Trophoblast cell (in vitro differentiated cells and primary cell): ENCODE measurements around the gene SRGAP3.
A peak's percentile ranks its signal among the peaks of the same experiment; 100 is the strongest.

ENCODE experiments used
- DNase-seq, 2 donors: peaks; one replicate each; pipeline ENCODE4 v3.0.0-alpha.2; 2016
- H2AFZ ChIP-seq: 2 replicates; pipeline ENCODE4 v1.6.1; 2013; ENCODE audit warnings: low read length, moderate library complexity, mild to moderate bottlenecking; ENCODE audit not compliant: insufficient read depth, poor library complexity
- H2AK5ac ChIP-seq: 2 replicates; pipeline ENCODE4 v1.6.1; 2013; ENCODE audit warnings: mild to moderate bottlenecking, low read length
- H2BK120ac ChIP-seq: 2 replicates; pipeline ENCODE4 v1.6.1; 2013; ENCODE audit warnings: low read length, mild to moderate bottlenecking, moderate library complexity; ENCODE audit not compliant: insufficient read depth, poor library complexity
- H2BK12ac ChIP-seq: 2 replicates; pipeline ENCODE4 v1.6.1; 2013; ENCODE audit warnings: mild to moderate bottlenecking, low read length, moderate library complexity
- H2BK5ac ChIP-seq: 2 replicates; pipeline ENCODE4 v1.6.1; 2013; ENCODE audit warnings: low read length, low read depth, moderate library complexity, mild to moderate bottlenecking; ENCODE audit not compliant: poor library complexity
- H3K14ac ChIP-seq: 2 replicates; pipeline ENCODE4 v1.6.1; 2013; ENCODE audit warnings: mild to moderate bottlenecking, low read length
- H3K18ac ChIP-seq: 2 replicates; pipeline ENCODE4 v1.6.1; 2013; ENCODE audit warnings: mild to moderate bottlenecking, low read length
- H3K23ac ChIP-seq: 2 replicates; pipeline ENCODE4 v1.6.1; 2013; ENCODE audit warnings: low read length
- H3K27ac ChIP-seq: 2 replicates; pipeline ENCODE4 v1.5.1; 2013; ENCODE audit warnings: low read depth, mild to moderate bottlenecking, inconsistent platforms, low read length, moderate library complexity
- H3K27me3 ChIP-seq: 2 replicates; pipeline ENCODE4 v1.6.1; 2013; ENCODE audit warnings: inconsistent platforms, mild to moderate bottlenecking, low read length, moderate library complexity; ENCODE audit not compliant: insufficient read depth
- H3K36me3 ChIP-seq, 2 experiments: 1 replicate in 1 of 2; 2 replicates in 1 of 2; pipeline ENCODE4 v1.6.1; 2013; ENCODE audit warnings: low read length in 2 of 2, mild to moderate bottlenecking in 2 of 2, moderate library complexity in 1 of 2; ENCODE audit not compliant: insufficient read depth in 2 of 2, control insufficient read depth in 1 of 2
- H3K4ac ChIP-seq: 2 replicates; pipeline ENCODE4 v1.6.1; 2013; ENCODE audit warnings: low read depth, mild to moderate bottlenecking, low read length, moderate library complexity
- H3K4me1 ChIP-seq, 2 experiments: 1 replicate in 1 of 2; 2 replicates in 1 of 2; pipeline ENCODE4 v1.6.1; 2013; ENCODE audit warnings: low read length in 2 of 2, mild to moderate bottlenecking in 2 of 2, moderate library complexity in 1 of 2; ENCODE audit not compliant: insufficient read depth in 2 of 2, control insufficient read depth in 1 of 2
- H3K4me2 ChIP-seq: 2 replicates; pipeline ENCODE4 v1.6.1; 2013; ENCODE audit warnings: inconsistent platforms, mild to moderate bottlenecking, low read length, moderate library complexity
- H3K4me3 ChIP-seq: 2 replicates; pipeline ENCODE4 v1.5.1; 2013; ENCODE audit warnings: mild to moderate bottlenecking, low read depth, low read length, inconsistent platforms
- H3K79me1 ChIP-seq: one replicate; pipeline ENCODE4 v1.6.1; 2013; ENCODE audit warnings: low read length
- H3K79me2 ChIP-seq: 2 replicates; pipeline ENCODE4 v1.6.1; 2013; ENCODE audit warnings: low read length, mild to moderate bottlenecking; ENCODE audit not compliant: control insufficient read depth, insufficient read depth, poor library complexity
- H3K9ac ChIP-seq: 2 replicates; pipeline ENCODE4 v1.6.1; 2013; ENCODE audit warnings: mild to moderate bottlenecking, low read length
- H3K9me3 ChIP-seq: 2 replicates; pipeline ENCODE4 v1.6.1; 2013; ENCODE audit warnings: low read depth, mild to moderate bottlenecking, control low read depth, inconsistent platforms, low read length; ENCODE audit not compliant: insufficient read depth
- H4K12ac ChIP-seq: 2 replicates; pipeline ENCODE4 v1.6.1; 2013; ENCODE audit warnings: low read depth, mild to moderate bottlenecking, low read length, moderate library complexity
- H4K8ac ChIP-seq: 2 replicates; pipeline ENCODE4 v1.6.1; 2013; ENCODE audit warnings: low read depth, mild to moderate bottlenecking, low read length, moderate library complexity
- H4K91ac ChIP-seq: one replicate; pipeline ENCODE4 v1.6.1; 2013; ENCODE audit warnings: low read depth, mild to moderate bottlenecking, low read length, moderate library complexity
- WGBS: extraction: QIAGEN DNeasy Blood & Tissue Kit; methylation state at CpG from one replicate; pipeline ENCODE4 v1.1.7; 2013; ENCODE audit warnings: missing lambda C conversion rate; ENCODE audit not compliant: insufficient read length, insufficient coverage; ENCODE audit errors: extremely low coverage; 5-methylcytosine and 5-hydroxymethylcytosine counted together

The SRGAP3 gene

DNA sequence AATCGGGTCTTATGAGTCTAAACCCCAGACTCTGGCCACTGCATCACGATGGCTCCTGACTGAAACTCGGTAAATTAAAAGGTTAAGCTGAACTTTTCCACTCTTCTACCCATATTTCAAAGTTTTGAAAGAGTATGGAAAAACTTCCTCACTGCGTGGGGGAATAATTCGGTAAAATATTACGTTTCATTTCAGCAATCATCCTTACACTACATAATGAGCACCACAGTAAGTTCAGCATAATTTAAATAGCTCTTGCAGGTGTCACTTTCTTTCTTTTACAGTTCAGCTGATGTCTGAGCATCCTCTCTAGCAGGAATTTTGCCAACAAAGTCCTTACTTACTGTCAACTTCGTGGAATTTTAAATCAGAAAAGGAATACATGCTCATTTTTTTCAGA is 17.5 kb downstream of the SRGAP3 start:
- Histone ChIP-seq H2AFZ (no peak overlapping the region), H4K8ac (no peak overlapping the region), H3K27me3 (no peaks in the 10 kb centered on the region), H3K36me3 (no peaks in the 10 kb centered on the region), H3K4me3 (no peak overlapping the region), H3K4me1 (peaks cover 3 to 12% of the 10 kb centered on the region in 2 experiments), H3K27ac (no peak overlapping the region), H3K79me2 (no peaks in the 10 kb centered on the region), H3K4ac (no peak overlapping the region), H2AK5ac (no peak overlapping the region), H3K14ac (no peak overlapping the region), H2BK120ac (no peak overlapping the region), H3K18ac (no peak overlapping the region), H3K23ac (no peak overlapping the region), H3K9ac (no peak overlapping the region), H2BK12ac (no peak overlapping the region), H4K12ac (no peak overlapping the region), H2BK5ac (no peak overlapping the region), H3K4me2 (no peak overlapping the region), H4K91ac (no peak overlapping the region), H3K79me1 (no peaks in the 10 kb centered on the region), H3K9me3 (no peaks in the 10 kb centered on the region)
- WGBS, result no CpG with 5 or more reads among the region's 7 CpGs
- DNase-seq, result no peak

DNA sequence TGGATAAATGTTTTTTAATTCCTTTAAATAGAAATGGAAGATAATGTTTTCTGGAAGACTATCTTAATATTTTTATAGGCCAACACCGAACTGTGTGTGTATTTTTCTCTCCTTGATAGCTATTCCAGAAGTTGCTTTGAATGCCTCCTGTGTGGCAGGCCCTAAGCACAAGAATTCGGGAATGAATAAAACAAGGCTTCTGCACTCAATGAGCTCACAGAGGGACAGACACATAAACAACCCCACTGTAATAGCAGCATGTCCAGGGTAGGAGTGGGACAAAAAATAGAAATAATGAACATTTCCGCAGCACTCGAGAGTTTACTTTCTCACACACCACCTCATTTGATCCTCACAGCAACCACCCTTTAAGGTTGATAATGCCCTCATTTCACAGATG is 18.0 kb downstream of the SRGAP3 start:
- no peak overlapping the region for H4K8ac ChIP-seq
- no peak overlapping the region for H3K27ac ChIP-seq
- H2BK5ac ChIP-seq, result no peak overlapping the region
- no peak for DNase-seq
- no peaks in the 10 kb centered on the region for H3K79me2 ChIP-seq
- no peak overlapping the region for H3K4me3 ChIP-seq
- H3K4ac ChIP-seq, result no peak overlapping the region
- no peaks in the 10 kb centered on the region for H3K36me3 ChIP-seq
- H3K79me1 ChIP-seq, result no peaks in the 10 kb centered on the region
- H2BK12ac ChIP-seq, result no peak overlapping the region
- no peak overlapping the region for H3K14ac ChIP-seq
- no peak overlapping the region for H3K4me2 ChIP-seq
- H4K91ac ChIP-seq, result no peak overlapping the region
- H3K4me1 ChIP-seq, result peaks cover 3 to 13% of the 10 kb centered on the region in 2 experiments
- H2BK120ac ChIP-seq, result no peak overlapping the region
- no peak overlapping the region for H3K23ac ChIP-seq
- H3K27me3 ChIP-seq, result no peaks in the 10 kb centered on the region
- no peak overlapping the region for H4K12ac ChIP-seq
- no peak overlapping the region for H3K9ac ChIP-seq
- H3K18ac ChIP-seq, result no peak overlapping the region
- no peaks in the 10 kb centered on the region for H3K9me3 ChIP-seq
- H2AFZ ChIP-seq, result no peak overlapping the region
- no peak overlapping the region for H2AK5ac ChIP-seq
- WGBS, result no CpG with 5 or more reads among the region's 4 CpGs

DNA sequence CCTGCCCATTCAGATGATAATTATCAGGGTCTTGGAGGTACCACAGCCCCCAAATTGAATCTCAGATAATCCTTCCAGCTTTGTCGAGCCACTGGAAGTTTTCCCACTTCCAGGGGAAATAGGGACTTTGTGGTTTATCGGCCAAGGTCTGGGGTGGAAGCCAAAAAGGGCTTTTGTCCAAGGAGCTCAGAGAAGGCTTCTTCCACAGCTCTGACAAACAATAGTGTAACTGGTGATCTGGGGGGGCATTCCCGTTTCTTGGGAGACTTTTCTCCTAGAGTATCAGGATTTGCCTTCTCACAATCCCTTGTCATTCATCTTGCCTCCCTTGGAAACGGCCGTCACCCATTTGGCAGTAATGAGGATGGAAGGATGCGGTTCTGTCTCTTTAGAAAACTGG is 18.4 kb downstream of the SRGAP3 start:
- DNase-seq, result no peak
- H3K18ac ChIP-seq, result no peak overlapping the region
- no peaks in the 10 kb centered on the region for H3K27me3 ChIP-seq
- WGBS, result no CpG with 5 or more reads among the region's 6 CpGs
- H3K23ac ChIP-seq, result no peak overlapping the region
- H3K9me3 ChIP-seq, result no peaks in the 10 kb centered on the region
- no peak overlapping the region for H2BK12ac ChIP-seq
- no peaks in the 10 kb centered on the region for H3K79me2 ChIP-seq
- no peaks in the 10 kb centered on the region for H3K79me1 ChIP-seq
- no peak overlapping the region for H4K8ac ChIP-seq
- no peak overlapping the region for H3K4me3 ChIP-seq
- no peak overlapping the region for H3K4me2 ChIP-seq
- H2BK120ac ChIP-seq, result no peak overlapping the region
- no peak overlapping the region for H3K9ac ChIP-seq
- H4K12ac ChIP-seq, result no peak overlapping the region
- no peak overlapping the region for H4K91ac ChIP-seq
- no peak overlapping the region for H2AK5ac ChIP-seq
- H2AFZ ChIP-seq, result no peak overlapping the region
- H3K4ac ChIP-seq, result no peak overlapping the region
- H3K27ac ChIP-seq, result no peak overlapping the region
- H3K36me3 ChIP-seq, result no peaks in the 10 kb centered on the region
- H3K14ac ChIP-seq, result no peak overlapping the region
- H2BK5ac ChIP-seq, result no peak overlapping the region
- H3K4me1 ChIP-seq, result peaks cover 3 to 13% of the 10 kb centered on the region in 2 experiments

DNA sequence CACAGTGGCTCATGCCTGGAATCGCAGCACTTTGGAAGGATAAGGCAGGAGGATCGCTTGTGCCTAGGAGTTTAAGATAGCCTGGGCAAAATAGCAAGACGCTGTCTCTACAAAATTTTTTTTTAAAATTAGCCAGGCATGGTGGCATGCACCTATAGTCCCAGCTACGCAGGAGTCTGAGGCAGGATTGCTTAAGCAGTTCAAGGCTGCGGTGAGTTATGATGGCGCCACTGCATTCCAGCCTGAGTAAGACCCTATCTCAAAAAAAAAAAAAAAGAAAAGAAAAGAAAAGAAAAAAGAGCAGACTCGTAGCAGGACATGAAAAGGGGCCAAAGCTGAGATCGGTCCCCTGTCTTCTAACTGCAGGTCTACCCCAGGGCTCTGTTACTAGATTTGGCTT is 18.9 kb downstream of the SRGAP3 start:
- no peak overlapping the region for H3K4me3 ChIP-seq
- no peaks in the 10 kb centered on the region for H3K79me1 ChIP-seq
- H3K23ac ChIP-seq, result no peak overlapping the region
- no peak overlapping the region for H4K12ac ChIP-seq
- no peak overlapping the region for H3K4ac ChIP-seq
- no peak overlapping the region for H3K9ac ChIP-seq
- H2BK5ac ChIP-seq, result no peak overlapping the region
- H3K27ac ChIP-seq, result no peak overlapping the region
- H2BK12ac ChIP-seq, result no peak overlapping the region
- no peaks in the 10 kb centered on the region for H3K36me3 ChIP-seq
- H3K14ac ChIP-seq, result no peak overlapping the region
- H3K79me2 ChIP-seq, result no peaks in the 10 kb centered on the region
- no peak overlapping the region for H2AFZ ChIP-seq
- H2BK120ac ChIP-seq, result no peak overlapping the region
- no peak overlapping the region for H3K4me2 ChIP-seq
- WGBS, result no CpG with 5 or more reads among the region's 8 CpGs
- H3K9me3 ChIP-seq, result no peaks in the 10 kb centered on the region
- DNase-seq, result peak; percentile 82
- no peak overlapping the region for H4K8ac ChIP-seq
- no peak overlapping the region for H2AK5ac ChIP-seq
- no peaks in the 10 kb centered on the region for H3K27me3 ChIP-seq
- H4K91ac ChIP-seq, result no peak overlapping the region
- H3K18ac ChIP-seq, result no peak overlapping the region
- H3K4me1 ChIP-seq, result peaks cover 3 to 14% of the 10 kb centered on the region in 2 experiments
